ENCODE measurements around the gene RWDD4. TPM values are rescaled to one million over a fixed set of nuclear protein-coding genes. Genes with fewer than 3 reads are reported as not detected.

The RWDD4 gene
- total RNA-seq, 1 donor from 2014 or later = 14.2 TPM

- Histone ChIP-seq H3K36me3 (ENCODE audit: control insufficient read depth, insufficient read depth, low read length) (no peaks in the 10 kb centered on the region), H3K4me3 (ENCODE audit: low read depth, low read length) (no peak overlapping the region), H3K27me3 (ENCODE audit: control insufficient read depth, insufficient read depth, low read length) (no peaks in the 10 kb centered on the region)
- FAIRE-seq (no peak), DNase-seq (ENCODE audit: low read depth) (peak; percentile 49)
- peak; percentile 37 for TF ChIP-seq CTCF (IDR thresholded peaks at IDR 0.05; ENCODE audit: insufficient read depth, low read length, severe bottlenecking)
Measured at GRCh38 chr4:183636503-183636902, 22.5 kb downstream of the RWDD4 start.

GRCh38 chr4:183635741-183636140 is 23.2 kb downstream of the RWDD4 start:
- H3K27me3 ChIP-seq (ENCODE audit: control insufficient read depth, insufficient read depth, low read length) = no peaks in the 10 kb centered on the region
- no peak for FAIRE-seq
- no peak overlapping the region for H3K4me3 ChIP-seq (ENCODE audit: low read depth, low read length)
- DNase-seq (ENCODE audit: low read depth) = no peak
- no peak for TF ChIP-seq CTCF (IDR thresholded peaks at IDR 0.05; ENCODE audit: insufficient read depth, low read length, severe bottlenecking)
- H3K36me3 ChIP-seq (ENCODE audit: control insufficient read depth, insufficient read depth, low read length) = no peaks in the 10 kb centered on the region

GRCh38 chr4:183635321-183635720 is 23.7 kb downstream of the RWDD4 start:
- FAIRE-seq (no peak), DNase-seq (ENCODE audit: low read depth) (no peak)
- Histone ChIP-seq H3K27me3 (ENCODE audit: control insufficient read depth, insufficient read depth, low read length) (no peaks in the 10 kb centered on the region), H3K36me3 (ENCODE audit: control insufficient read depth, insufficient read depth, low read length) (no peaks in the 10 kb centered on the region), H3K4me3 (ENCODE audit: low read depth, low read length) (no peak overlapping the region)
- TF ChIP-seq CTCF (IDR thresholded peaks at IDR 0.05; ENCODE audit: insufficient read depth, low read length, severe bottlenecking) = no peak

GRCh38 chr4:183633476-183634400 is 25.2 kb downstream of the RWDD4 start:
- DNase-seq (ENCODE audit: low read depth) (no peak), FAIRE-seq (no peak)
- Histone ChIP-seq H3K27me3 (ENCODE audit: control insufficient read depth, insufficient read depth, low read length) (no peaks in the 10 kb centered on the region), H3K4me3 (ENCODE audit: low read depth, low read length) (no peak overlapping the region), H3K36me3 (ENCODE audit: control insufficient read depth, insufficient read depth, low read length) (no peaks in the 10 kb centered on the region)
- TF ChIP-seq CTCF (IDR thresholded peaks at IDR 0.05; ENCODE audit: insufficient read depth, low read length, severe bottlenecking) = no peak

- no peak for TF ChIP-seq CTCF (IDR thresholded peaks at IDR 0.05; ENCODE audit: insufficient read depth, low read length, severe bottlenecking)
- FAIRE-seq (no peak), DNase-seq (ENCODE audit: low read depth) (no peak)
- H3K4me3 ChIP-seq (ENCODE audit: low read depth, low read length) = no peak overlapping the region
- no peaks in the 10 kb centered on the region for H3K36me3 ChIP-seq (ENCODE audit: control insufficient read depth, insufficient read depth, low read length)
- no peaks in the 10 kb centered on the region for H3K27me3 ChIP-seq (ENCODE audit: control insufficient read depth, insufficient read depth, low read length)
Measured at GRCh38 chr4:183632689-183633088, 26.3 kb downstream of the RWDD4 start.
